ENCODE measurements around the gene FBXW5.

GRCh38 chr9:136972743-136973142, 28.2 kb upstream of the FBXW5 start:
- TF ChIP-seq ARNTL (CRISPR knock-in tag; IDR thresholded peaks at IDR 0.05; ENCODE audit: borderline replicate concordance, low read depth) (no peak), PATZ1 (CRISPR knock-in tag; IDR thresholded peaks at IDR 0.05; ENCODE audit: borderline replicate concordance) (no peak), ESRRG (CRISPR knock-in tag; IDR thresholded peaks at IDR 0.05) (no peak), ZFP3 (CRISPR knock-in tag; IDR thresholded peaks at IDR 0.05) (no peak), TSHZ2 (CRISPR knock-in tag; IDR thresholded peaks at IDR 0.05) (no peak), TOX (CRISPR knock-in tag; IDR thresholded peaks at IDR 0.05; ENCODE audit: borderline replicate concordance) (no peak), SNAI2 (CRISPR knock-in tag; IDR thresholded peaks at IDR 0.05) (no peak), ZFP30 (CRISPR knock-in tag; IDR thresholded peaks at IDR 0.05) (no peak), RARB (CRISPR knock-in tag; IDR thresholded peaks at IDR 0.05) (no peak)

Data from SK-N-SH treated with all-trans-retinoic acid at 6 μM for 48 hours (cell line).